DMS153 (cell line): ENCODE measurements around the gene CTR9.

Experiments
- DNase-seq: peaks from one replicate; lab custom pipeline; 2025; lab: John Stamatoyannopoulos, UW

Gene CTR9

GRCh38 chr11:10742460-10743208 lies 8.4 kb upstream of the CTR9 start:
- no peak for DNase-seq

DNA sequence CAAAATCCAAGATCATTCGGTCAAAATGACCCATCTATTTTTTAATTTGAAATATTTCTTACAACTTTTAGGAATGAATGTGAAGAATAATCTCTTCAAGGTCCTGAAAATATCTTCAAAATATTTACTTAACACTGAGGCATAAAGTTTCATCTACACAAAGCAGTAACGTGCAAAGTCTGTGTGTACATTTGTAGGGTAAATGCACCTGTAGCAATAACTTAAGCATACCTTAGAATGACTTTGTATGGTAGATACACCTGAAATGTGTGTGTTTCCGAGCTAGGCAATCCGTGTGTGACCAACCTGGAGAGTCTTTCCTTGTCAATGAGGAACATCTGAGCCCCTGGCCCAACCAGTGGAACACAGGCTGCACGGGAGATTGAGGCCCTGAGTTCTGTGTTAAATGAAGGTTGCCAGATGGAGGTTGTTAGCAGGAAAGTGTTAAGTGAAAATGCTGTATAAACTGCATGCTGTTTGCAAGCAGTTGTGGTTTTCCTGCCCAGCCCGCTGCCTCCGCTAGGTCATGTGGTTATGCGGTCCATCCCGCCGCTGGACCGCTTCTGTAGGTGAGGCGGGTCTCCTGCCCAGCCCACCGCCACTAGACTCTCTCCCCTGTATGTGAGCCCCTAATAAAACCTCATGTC lies 7.6 kb upstream of the CTR9 start:
- no peak for DNase-seq

DNA sequence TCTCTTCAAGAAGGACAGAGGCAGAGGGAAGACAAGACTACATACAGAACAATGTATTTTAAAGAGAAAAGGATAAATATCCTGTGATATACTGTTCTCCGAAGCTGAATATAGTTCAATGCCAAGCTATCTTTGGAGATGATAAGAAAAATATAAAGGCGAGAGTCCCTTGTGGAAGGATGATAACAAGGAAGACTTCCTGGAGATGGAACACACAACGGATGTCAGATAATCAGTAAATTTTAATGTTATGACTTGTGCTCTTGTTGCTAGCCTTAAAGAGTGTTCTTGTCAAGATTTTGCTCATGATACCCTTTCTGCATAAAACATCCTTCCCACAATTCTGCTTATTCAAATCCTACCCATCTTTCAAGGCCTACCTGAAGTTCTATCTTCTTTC lies 6.8 kb upstream of the CTR9 start:
- no peak for DNase-seq

- no peak for DNase-seq
Measured at GRCh38 chr11:10746871-10747270, 4.2 kb upstream of the CTR9 start.

GRCh38 chr11:10747733-10748132 lies 3.3 kb upstream of the CTR9 start:
- no peak for DNase-seq

GRCh38 chr11:10749476-10749875 lies 1.6 kb upstream of the CTR9 start:
- no peak for DNase-seq

DNA sequence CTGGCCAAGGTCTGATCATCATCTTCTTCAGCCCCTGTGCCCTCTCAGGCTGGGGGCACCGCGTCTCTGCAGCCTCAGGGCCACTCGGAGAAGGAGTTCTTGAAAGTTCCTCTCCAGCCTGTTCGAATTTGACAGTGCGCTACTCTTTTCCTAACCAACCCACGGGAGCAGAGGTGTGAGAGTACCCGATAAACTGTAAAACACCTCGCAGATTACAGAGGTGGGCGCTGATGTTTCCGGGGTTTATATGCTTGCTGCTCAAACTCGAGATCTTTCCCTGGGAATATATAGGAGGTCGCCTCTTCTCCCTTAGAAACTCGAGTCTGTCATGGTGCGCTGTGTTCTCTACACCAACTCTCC lies 515 bp downstream of the CTR9 start:
- DNase-seq, result no peak

DNA sequence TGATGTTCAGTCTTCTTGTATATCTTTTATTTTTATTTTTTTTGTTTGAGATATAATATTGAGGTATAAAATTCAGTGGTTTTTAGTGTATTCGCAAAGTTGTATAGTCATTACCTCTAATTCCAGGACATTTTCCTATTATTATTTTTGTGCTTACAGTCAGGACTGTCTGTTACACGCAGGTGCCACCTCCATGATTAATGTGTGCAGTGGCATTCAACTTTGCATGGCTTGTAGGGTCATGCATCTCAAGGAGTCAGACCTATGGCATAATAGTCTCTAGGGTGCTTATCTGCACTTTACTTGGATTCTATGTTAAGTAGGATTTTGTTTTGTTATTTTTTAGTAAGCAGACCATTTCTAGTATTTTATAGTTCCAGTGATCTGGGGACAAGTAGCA lies 1.0 kb downstream of the CTR9 start:
- no peak for DNase-seq

DNA sequence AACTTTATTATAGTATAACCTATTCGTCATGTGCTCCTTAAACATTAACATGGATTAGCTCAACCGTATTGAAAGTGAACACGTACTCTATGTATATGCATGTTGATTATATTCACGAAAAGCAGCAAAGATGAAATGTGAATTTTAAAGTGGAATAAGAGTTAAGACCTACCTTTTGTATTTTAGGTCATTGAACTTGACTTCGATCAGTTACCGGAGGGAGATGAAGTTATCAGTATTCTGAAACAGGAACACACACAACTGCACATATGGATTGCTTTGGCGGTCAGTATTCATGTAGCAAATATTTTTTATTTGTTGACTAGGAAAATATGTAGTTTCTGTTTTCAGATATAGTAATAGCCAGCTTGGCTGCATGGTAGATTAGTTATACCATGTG lies 1.4 kb downstream of the CTR9 start:
- no peak for DNase-seq

DNA sequence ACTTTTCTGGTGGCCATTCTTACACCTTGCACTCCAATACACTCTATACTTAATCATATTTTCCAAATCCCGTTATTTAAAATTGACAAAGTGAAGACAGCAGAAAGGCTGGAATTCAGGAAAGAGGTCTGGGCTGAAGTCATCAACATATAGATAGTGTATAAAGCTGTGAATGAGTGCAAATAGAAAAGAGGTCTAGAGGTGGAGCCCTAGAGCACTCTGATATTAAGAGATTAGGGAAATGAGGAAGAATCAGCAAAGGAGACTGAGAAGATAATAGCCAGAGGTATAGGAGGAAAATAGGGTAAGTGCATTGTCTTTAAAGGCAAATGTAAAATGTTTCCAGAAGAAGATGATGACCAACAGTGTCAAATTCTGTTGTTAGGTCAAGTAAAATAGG lies 7.9 kb downstream of the CTR9 start:
- DNase-seq, result no peak

GRCh38 chr11:10761085-10761698 lies 10.1 kb downstream of the CTR9 start:
- no peak for DNase-seq

- DNase-seq, result no peak
Measured at GRCh38 chr11:10762185-10762584, 11.1 kb downstream of the CTR9 start.

- DNase-seq, result no peak
Measured at GRCh38 chr11:10762913-10763421, 11.9 kb downstream of the CTR9 start.

DNA sequence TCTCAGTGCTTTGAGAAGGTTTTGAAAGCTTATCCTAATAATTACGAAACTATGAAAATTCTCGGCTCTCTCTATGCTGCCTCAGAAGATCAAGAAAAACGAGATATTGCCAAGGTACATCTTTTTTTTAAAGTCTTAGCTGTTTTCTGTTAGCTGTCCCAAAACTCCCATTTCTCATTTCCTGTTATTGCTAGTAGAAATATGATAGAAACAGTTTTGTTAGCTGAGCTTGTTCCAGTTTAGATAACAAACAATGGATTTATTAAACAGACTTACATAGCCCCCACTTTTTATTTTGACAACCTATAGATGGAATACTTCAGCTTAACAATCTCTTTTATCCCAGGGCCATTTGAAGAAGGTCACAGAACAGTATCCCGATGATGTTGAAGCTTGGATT lies 12.7 kb downstream of the CTR9 start:
- DNase-seq, result no peak

GRCh38 chr11:10764412-10764811 lies 13.4 kb downstream of the CTR9 start:
- no peak for DNase-seq

GRCh38 chr11:10770626-10771254 lies 19.7 kb downstream of the CTR9 start:
- no peak for DNase-seq

- no peak for DNase-seq
Measured at GRCh38 chr11:10771457-10771856, 20.4 kb downstream of the CTR9 start.

GRCh38 chr11:10774811-10775210 lies 23.8 kb downstream of the CTR9 start:
- no peak for DNase-seq

- no peak for DNase-seq
Measured at GRCh38 chr11:10777393-10777793, 26.3 kb downstream of the CTR9 start.

- no peak for DNase-seq
Measured at GRCh38 chr11:10777806-10778205, 26.8 kb downstream of the CTR9 start.

- DNase-seq, result no peak
Measured at GRCh38 chr11:10778217-10778970, 27.3 kb downstream of the CTR9 start.

GRCh38 chr11:10779086-10779485 lies 28.0 kb downstream of the CTR9 start:
- DNase-seq, result no peak
